LNCaP clone FGC (cell line): ENCODE results near the gene THEM4.
"Not testable (repeated sequence)": the region's sequence is repeated elsewhere in the genome, so short reads cannot be mapped to it uniquely, and the experiment has no call there.

ENCODE experiments used
- DNase-seq: peaks from one replicate; pipeline ENCODE4 v3.0.0-alpha.2; 2011; ENCODE audit warnings: low read depth
- H3K4me3 ChIP-seq: 2 replicates; pipeline ENCODE4 v1.5.1; 2011; ENCODE audit warnings: mild to moderate bottlenecking, low read depth, low read length, control low read depth
- CTCF ChIP-seq: IDR thresholded peaks from 2 replicates; pipeline ENCODE4 v1.5.1; 2012; ENCODE audit warnings: mild to moderate bottlenecking; ENCODE audit not compliant: control insufficient read depth, insufficient read depth; ENCODE audit errors: extremely low read depth

The THEM4 gene

GRCh38 chr1:151855933-151856332 lies 53.4 kb downstream of the THEM4 start:
- no peak overlapping the region for H3K4me3 ChIP-seq
- no peak for TF ChIP-seq CTCF
- DNase-seq, result no peak

GRCh38 chr1:151855516-151855915 lies 53.8 kb downstream of the THEM4 start:
- DNase-seq, H3K4me3 ChIP-seq: not testable (repeated sequence)

DNA sequence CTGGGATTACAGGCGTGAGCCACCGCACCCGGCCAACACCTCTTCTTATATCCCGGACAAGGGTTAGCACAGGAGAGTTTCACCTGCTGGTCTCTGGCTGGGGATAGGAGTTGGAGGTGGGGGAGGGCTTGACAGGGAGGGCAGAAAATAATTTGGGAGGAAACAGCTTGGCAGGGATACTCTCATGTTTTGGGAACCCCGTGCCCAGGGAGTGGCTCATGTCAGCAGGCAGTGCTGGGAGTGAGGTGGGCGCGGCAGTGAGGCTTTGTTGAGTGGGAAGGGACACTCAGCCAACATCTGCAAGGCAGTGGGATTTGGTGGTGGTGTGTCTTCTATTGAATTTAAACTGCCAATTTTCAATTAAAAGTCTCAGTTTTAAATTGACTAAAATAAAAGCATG lies 54.7 kb downstream of the THEM4 start:
- no peak for TF ChIP-seq CTCF
- no peak overlapping the region for H3K4me3 ChIP-seq
- no peak for DNase-seq

- DNase-seq, result no peak
- no peak for TF ChIP-seq CTCF
- no peak within 1 kb of the TSS for H3K4me3 ChIP-seq
Measured at GRCh38 chr1:151853411-151853943, 55.8 kb downstream of the THEM4 start, which contains the start of gene THEM5. THEM5 (minus strand) TSS chr1:151853712; CDS start chr1:151853565, 147 bp downstream.

DNA sequence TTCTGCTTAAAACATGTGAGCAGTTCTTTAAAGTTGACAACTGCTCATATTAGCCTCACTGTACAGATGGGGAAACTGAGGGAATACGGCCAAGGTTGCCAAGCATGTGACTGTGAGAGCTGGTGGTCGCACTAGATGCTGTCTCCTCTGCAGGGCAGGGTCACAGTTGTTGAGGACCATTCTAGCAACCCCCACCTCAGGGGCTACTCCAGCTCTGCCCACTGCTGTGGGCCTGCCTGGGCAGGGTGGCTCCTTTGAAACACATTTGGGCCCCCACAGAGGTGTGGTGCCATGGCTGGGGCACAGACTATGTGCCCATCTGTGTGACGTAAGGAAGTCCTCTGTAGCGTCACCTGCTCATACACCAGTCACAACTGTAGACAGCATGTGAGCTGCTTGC lies 56.6 kb downstream of the THEM4 start:
- DNase-seq, result no peak
- TF ChIP-seq CTCF, result no peak
- H3K4me3 ChIP-seq, result no peak overlapping the region

- no peak for TF ChIP-seq CTCF
- no peak overlapping the region for H3K4me3 ChIP-seq
- no peak for DNase-seq
Measured at GRCh38 chr1:151851886-151852285, 57.4 kb downstream of the THEM4 start.

GRCh38 chr1:151849871-151850270 lies 59.4 kb downstream of the THEM4 start:
- no peak for TF ChIP-seq CTCF
- no peak for DNase-seq

More at GRCh38 chr1:151849871-151850270, 59.4 kb downstream of the THEM4 start:
- H3K4me3 ChIP-seq, result no peak overlapping the region
